OCI-LY1 (cell line): Measurements from ENCODE around the gene STRN4.

Experiments used
- EZH2 ChIP-seq: fragments of 200-600 bp; sonication (generic), shearing (Covaris generic); IDR thresholded peaks from 2 replicates; pipeline ENCODE4 v1.8.0; 2017; ENCODE audit warnings: borderline replicate concordance, mixed run types, mild to moderate bottlenecking, antibody characterized with exemption, low read length, moderate library complexity, mixed read lengths
- TF ChIP-seq, protein P1 (sequence below): fragments of 200-600 bp; sonication (generic), shearing (Covaris generic); IDR thresholded peaks from 2 replicates; pipeline ENCODE4 v1.5.1; 2017; ENCODE audit warnings: mild to moderate bottlenecking, antibody characterized with exemption, low read length, moderate library complexity, mixed read lengths

DNA sequence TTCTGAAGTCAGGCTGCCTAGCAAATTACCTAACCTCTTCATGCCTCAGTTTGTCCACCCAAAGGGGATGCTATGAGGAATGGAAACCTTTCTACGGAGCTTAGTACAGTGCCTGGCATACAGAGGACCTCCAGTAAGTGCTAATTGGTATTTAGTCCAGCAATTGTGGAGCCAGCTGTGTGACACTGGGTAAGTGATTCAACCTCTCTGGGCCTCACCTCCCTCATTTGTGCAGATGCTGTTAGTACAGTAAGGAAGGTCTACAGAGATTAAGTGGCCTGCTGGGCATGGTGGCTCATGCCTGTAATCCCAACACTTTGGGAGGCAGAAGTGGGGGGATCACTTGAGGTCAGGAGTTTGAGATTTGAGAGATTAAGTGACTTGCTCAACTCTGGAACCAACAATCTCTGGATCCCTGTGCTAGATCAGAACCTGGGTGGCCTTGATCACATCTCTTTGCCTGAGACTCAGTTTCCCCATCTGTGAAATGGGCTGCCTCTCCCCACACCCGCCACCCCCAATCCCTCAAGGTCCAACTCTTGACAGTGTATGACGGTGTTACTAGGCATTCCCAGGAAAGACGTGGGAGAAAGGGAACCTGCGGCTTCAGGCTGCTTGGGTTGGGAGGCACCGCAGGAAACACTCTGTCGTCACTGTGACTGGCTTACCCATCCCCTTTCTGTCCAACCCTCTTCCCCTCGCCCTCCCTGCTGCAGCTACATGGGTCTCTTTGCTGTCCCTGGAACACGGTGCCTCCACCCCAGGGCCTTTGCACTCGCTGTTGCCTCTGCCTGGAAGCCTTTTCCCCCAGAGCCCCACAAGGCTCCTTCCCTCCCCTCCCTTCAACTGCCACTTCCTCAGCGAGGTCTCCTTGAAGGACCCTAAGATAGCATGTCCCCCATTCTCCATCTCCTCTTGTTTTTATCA lies 47.6 kb downstream of the STRN4 start:
- TF ChIP-seq, protein P1, sequence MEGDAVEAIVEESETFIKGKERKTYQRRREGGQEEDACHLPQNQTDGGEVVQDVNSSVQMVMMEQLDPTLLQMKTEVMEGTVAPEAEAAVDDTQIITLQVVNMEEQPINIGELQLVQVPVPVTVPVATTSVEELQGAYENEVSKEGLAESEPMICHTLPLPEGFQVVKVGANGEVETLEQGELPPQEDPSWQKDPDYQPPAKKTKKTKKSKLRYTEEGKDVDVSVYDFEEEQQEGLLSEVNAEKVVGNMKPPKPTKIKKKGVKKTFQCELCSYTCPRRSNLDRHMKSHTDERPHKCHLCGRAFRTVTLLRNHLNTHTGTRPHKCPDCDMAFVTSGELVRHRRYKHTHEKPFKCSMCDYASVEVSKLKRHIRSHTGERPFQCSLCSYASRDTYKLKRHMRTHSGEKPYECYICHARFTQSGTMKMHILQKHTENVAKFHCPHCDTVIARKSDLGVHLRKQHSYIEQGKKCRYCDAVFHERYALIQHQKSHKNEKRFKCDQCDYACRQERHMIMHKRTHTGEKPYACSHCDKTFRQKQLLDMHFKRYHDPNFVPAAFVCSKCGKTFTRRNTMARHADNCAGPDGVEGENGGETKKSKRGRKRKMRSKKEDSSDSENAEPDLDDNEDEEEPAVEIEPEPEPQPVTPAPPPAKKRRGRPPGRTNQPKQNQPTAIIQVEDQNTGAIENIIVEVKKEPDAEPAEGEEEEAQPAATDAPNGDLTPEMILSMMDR, result no peak
- TF ChIP-seq EZH2, result no peak
